Measurements from ENCODE around the gene SYP. TPM values are rescaled to one million over a fixed set of nuclear protein-coding genes. Genes with fewer than 3 reads are reported as not detected.

SYP gene
- total and polyA plus RNA-seq, 12 donors = 6.8 to 147 (median 19.4) TPM

- 12 to 64% (median 28%) methylated on average over 7 to 61 of the region's 61 CpGs for WGBS, 4 donors
- H3K27ac ChIP-seq = peak overlapping the region; percentile 86 to 92 (median 90)
- no peaks in the 10 kb centered on the region for H3K36me3 ChIP-seq (replicated peaks in 1 of 2)
- H3K4me3 ChIP-seq = peak overlapping the region in 2 of 4 donors; percentile 8 to 38
- H3K27me3 ChIP-seq = no peaks in the 10 kb centered on the region
- TF ChIP-seq POLR2A (IDR thresholded peaks at IDR 0.05) (peak in 1 of 2 donors; percentile 48), CTCF (IDR thresholded peaks at IDR 0.05) (peak in 4 of 6 experiments; percentile 17 to 37 (median 20))
- no peaks in the 10 kb centered on the region for H3K9me3 ChIP-seq (replicated peaks in 1 of 3)
- DNase-seq = peak; percentile 84 to 95 (median 91)
- intact Hi-C loops (cut with DNase I) = no loop called here
- peaks cover 6% of the 10 kb centered on the region in 2 donors for H3K4me1 ChIP-seq (replicated peaks in 1 of 2)
Observed at GRCh38 chrX:49165901-49166881, 33.8 kb downstream of the SYP start.

DNA sequence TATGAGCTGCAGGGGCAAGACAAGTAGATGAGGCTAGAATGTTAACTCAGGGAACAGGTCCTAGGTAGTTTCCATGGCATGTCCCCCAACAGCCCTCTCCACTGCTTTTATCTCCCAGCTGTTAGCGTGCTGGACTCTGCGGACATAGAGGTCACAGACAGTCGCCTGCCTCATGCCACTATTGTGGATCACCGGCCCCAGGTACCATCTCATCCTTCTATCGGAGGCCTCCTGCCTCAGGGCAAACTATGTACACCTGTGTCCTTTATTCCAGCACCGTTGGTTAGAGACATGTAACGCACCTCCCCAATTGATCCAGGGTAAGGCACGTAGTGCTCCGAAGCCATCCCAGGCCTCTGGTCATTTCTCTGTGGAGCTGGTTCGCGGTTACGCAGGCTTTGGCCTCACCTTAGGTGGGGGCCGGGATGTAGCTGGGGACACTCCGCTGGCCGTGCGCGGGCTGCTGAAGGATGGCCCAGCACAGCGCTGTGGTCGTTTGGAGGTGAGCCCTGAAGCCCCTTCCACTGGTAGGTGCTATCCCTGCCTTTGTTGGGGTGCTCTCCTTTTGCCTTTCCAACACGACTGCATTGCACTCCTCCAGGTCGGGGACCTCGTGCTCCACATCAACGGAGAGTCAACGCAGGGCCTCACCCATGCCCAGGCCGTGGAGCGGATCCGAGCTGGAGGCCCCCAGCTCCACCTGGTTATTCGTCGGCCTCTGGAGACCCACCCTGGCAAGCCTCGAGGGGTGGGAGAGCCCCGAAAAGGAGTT lies 35.2 kb downstream of the SYP start:
- intact Hi-C loops (cut with DNase I) = no loop called here
- H3K4me3 ChIP-seq = no peak overlapping the region
- H3K9me3 ChIP-seq (replicated peaks in 1 of 3) = no peaks in the 10 kb centered on the region
- 83 to 94% (median 87%) methylated on average over 6 to 31 of the region's 31 CpGs for WGBS, 4 donors
- H3K27ac ChIP-seq = peak overlapping the region in 3 of 5 donors; percentile 80 to 97 (median 92)
- DNase-seq = no peak
- no peaks in the 10 kb centered on the region for H3K36me3 ChIP-seq (replicated peaks in 1 of 2)
- no peak for TF ChIP-seq CTCF (IDR thresholded peaks at IDR 0.05)
- no peak for TF ChIP-seq POLR2A (IDR thresholded peaks at IDR 0.05)
- H3K4me1 ChIP-seq (replicated peaks in 1 of 2) = peaks cover 6% of the 10 kb centered on the region in 2 donors
- H3K27me3 ChIP-seq = no peaks in the 10 kb centered on the region

DNA sequence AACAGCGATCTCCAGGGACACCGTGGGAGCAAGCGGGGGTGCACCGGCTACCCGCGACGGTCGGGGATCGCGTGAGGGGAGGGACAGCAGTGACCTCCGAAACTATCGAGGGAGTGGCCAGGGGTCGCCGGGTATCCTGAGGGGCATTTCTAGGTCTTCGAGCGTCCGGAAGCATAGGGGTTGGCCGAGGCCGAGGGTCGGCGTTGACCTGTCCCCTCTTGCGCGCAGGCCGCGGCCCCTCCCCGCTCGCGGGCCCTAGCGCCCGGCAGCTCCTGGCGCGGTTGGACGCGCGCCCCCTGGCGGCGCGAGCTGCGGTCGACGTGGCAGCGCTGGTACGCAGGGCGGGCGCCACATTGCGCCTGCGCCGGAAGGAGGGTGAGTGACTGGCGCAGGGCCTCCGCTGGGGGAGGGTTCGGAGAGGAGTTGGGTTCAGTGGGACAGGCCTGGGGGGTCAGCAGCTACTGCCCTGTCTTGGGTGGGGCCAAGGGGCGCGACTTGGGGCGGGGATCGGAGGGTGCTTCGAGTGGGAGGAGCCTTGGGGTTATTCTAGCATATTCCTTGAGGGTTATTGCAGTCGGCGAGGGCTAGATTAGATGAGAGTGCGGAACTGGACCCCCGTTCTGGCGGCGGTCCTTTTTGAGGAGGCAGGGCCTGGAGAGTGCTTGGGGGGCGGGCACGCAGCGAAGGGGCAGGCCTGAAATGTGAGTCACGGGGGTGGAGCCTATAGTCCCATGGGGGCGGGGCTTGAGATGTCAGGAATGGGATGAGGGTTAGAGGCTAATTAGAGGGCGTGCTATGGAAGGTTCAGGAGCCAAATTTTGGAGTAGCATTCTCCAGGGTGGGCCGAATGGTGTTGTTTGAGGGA lies 36.2 kb downstream of the SYP start:
- WGBS, 4 donors = 1 to 64% (median 17%) methylated on average over 4 to 69 of the region's 69 CpGs
- H3K9me3 ChIP-seq (replicated peaks in 1 of 3) = no peaks in the 10 kb centered on the region
- peak; percentile 86 to 94 (median 90) for DNase-seq
- H3K27me3 ChIP-seq = no peaks in the 10 kb centered on the region
- intact Hi-C loops (cut with DNase I) = no loop called here
- H3K4me1 ChIP-seq (replicated peaks in 1 of 2) = peaks cover 6% of the 10 kb centered on the region in 2 donors
- TF ChIP-seq CTCF (IDR thresholded peaks at IDR 0.05) (peak in 5 of 6 experiments; percentile 28 to 93 (median 68)), POLR2A (IDR thresholded peaks at IDR 0.05) (peak; percentile 45 to 53)
- peak overlapping the region; percentile 69 to 97 (median 87) for H3K27ac ChIP-seq
- H3K36me3 ChIP-seq (replicated peaks in 1 of 2) = no peaks in the 10 kb centered on the region
- H3K4me3 ChIP-seq = peak overlapping the region in 1 of 4 donors; percentile 43
